Keratinocyte (primary cell): ENCODE measurements around the gene CAPN14. TPM values are rescaled to one million over a fixed set of nuclear protein-coding genes. Genes with fewer than 3 reads are reported as not detected.
A peak's percentile ranks its signal among the peaks of the same experiment; 100 is the strongest.

ENCODE experiments used
- DNase-seq: peaks from one replicate; pipeline ENCODE4 v3.0.0-alpha.2; 2011; ENCODE audit warnings: low read depth, missing footprints, low spot score
- FAIRE-seq: peaks from 2 replicates; lab custom pipeline; 2011; peaks lifted over from hg19 to GRCh38; lab: Jason Lieb, UNC
- H2AFZ ChIP-seq: 2 replicates; pipeline ENCODE4 v1.6.0; 2012; ENCODE audit warnings: low read length, control low read depth, inconsistent platforms; ENCODE audit not compliant: control insufficient read depth
- H3K27ac ChIP-seq: 2 replicates; pipeline ENCODE4 v1.5.1; 2011; ENCODE audit warnings: low read length; ENCODE audit not compliant: control insufficient read depth, insufficient read depth
- H3K27me3 ChIP-seq: 3 replicates; pipeline ENCODE4 v1.6.0; 2011; ENCODE audit warnings: low read length; ENCODE audit not compliant: control insufficient read depth, insufficient read depth; ENCODE audit errors: extremely low read depth
- H3K36me3 ChIP-seq, 2 experiments: 2 replicates in 1 of 2; 3 replicates in 1 of 2; pipeline ENCODE4 v1.5.1; 2011; ENCODE audit warnings: low read length in 2 of 2, mild to moderate bottlenecking in 1 of 2; ENCODE audit not compliant: control insufficient read depth in 2 of 2, insufficient read depth in 2 of 2; ENCODE audit errors: extremely low read depth in 1 of 2
- H3K4me1 ChIP-seq: 3 replicates; pipeline ENCODE4 v1.5.1; 2011; ENCODE audit warnings: low read length; ENCODE audit not compliant: control insufficient read depth, insufficient read depth; ENCODE audit errors: extremely low read depth
- H3K4me2 ChIP-seq: 3 replicates; pipeline ENCODE4 v1.6.0; 2011; ENCODE audit warnings: low read depth, low read length; ENCODE audit not compliant: control insufficient read depth, insufficient read depth; ENCODE audit errors: extremely low read depth
- H3K4me3 ChIP-seq, 3 experiments: fragments of 200-600 bp in 1 of 3; sonication (generic) in 1 of 3; 2 replicates in 2 of 3; 3 replicates in 1 of 3; pipeline ENCODE4 v1.5.1; 2011 to 2016; ENCODE audit warnings: low read length in 3 of 3, mild to moderate bottlenecking in 3 of 3, control low read depth in 2 of 3, inconsistent platforms in 1 of 3, low read depth in 1 of 3, mixed read lengths in 1 of 3, mixed run types in 1 of 3, moderate library complexity in 1 of 3; ENCODE audit not compliant: control insufficient read depth in 2 of 3, insufficient read depth in 2 of 3; ENCODE audit errors: extremely low read depth in 1 of 3
- H3K79me2 ChIP-seq: 2 replicates; pipeline ENCODE4 v1.6.0; 2012; ENCODE audit warnings: low read length; ENCODE audit not compliant: control insufficient read depth, insufficient read depth
- H3K9ac ChIP-seq: 3 replicates; pipeline ENCODE4 v1.6.0; 2011; ENCODE audit warnings: low read length; ENCODE audit not compliant: control insufficient read depth, insufficient read depth; ENCODE audit errors: extremely low read depth
- H3K9me1 ChIP-seq: 3 replicates; pipeline ENCODE4 v1.6.0; 2011; ENCODE audit warnings: low read length; ENCODE audit not compliant: control insufficient read depth, insufficient read depth; ENCODE audit errors: extremely low read depth
- H3K9me3 ChIP-seq: 2 replicates; pipeline ENCODE4 v1.5.1; 2012; ENCODE audit warnings: low read depth, low read length; ENCODE audit not compliant: control insufficient read depth
- H4K20me1 ChIP-seq: 3 replicates; pipeline ENCODE4 v1.6.0; 2011; ENCODE audit warnings: low read length; ENCODE audit not compliant: control insufficient read depth, insufficient read depth; ENCODE audit errors: extremely low read depth
- CTCF ChIP-seq, 3 experiments: IDR thresholded peaks in 1 of 3; conservative IDR thresholded peaks in 1 of 3; optimal IDR thresholded peaks in 1 of 3; 2 replicates in 2 of 3; 3 replicates in 1 of 3; pipeline versions ENCODE3 to v1.5.1; 2011; ENCODE audit warnings: low read length in 3 of 3, mild to moderate bottlenecking in 3 of 3, moderate library complexity in 2 of 3, control low read depth in 1 of 3, inconsistent platforms in 1 of 3; ENCODE audit not compliant: insufficient read depth in 2 of 3; ENCODE audit errors: extremely low read depth in 1 of 3
- EZH2 ChIP-seq: IDR thresholded peaks from one replicate; pipeline ENCODE4 v1.6.1; 2012; ENCODE audit warnings: inconsistent platforms, mild to moderate bottlenecking, low read length, moderate library complexity
- dilution Hi-C: fragments of 300-500 bp; cut with MboI; formaldehyde crosslinking; loops from one replicate; pipeline ENCODE4 v1.7.0; 2020; ENCODE audit warnings: low sequenced_read_pairs; ENCODE audit not compliant: extremely low pct_ligation_motif_present
- polyA plus RNA-seq, 5 experiments: library from polyadenylated mRNA; depleted of rRNA in 3 of 5; stranded (reverse) in 3 of 5; stranded (forward) in 1 of 5; unstranded in 1 of 5; fragments of >200 nt; gene quantifications; 1 replicate in 1 of 5; 2 replicates in 3 of 5; 3 replicates in 1 of 5; pipeline versions ENCODE4 v1.2.1 to v1.2.3, GENCODE V29; 2011 to 2012; ENCODE audit warnings: missing spikeins in 2 of 5, low read depth in 1 of 5, low replicate concordance in 1 of 5

The CAPN14 gene
- polyA plus RNA-seq, 1 donor (not counting 4 experiments of a cell fraction or from before 2014, with no cell fraction given): 1.1 TPM

GRCh38 chr2:31235504-31235902, 18.2 kb upstream of the CAPN14 start:
- no peak for DNase-seq
- H2AFZ ChIP-seq: no peak overlapping the region
- no peak for TF ChIP-seq CTCF (optimal IDR thresholded peaks at IDR 0.05 in 1 of 3, IDR thresholded peaks at IDR 0.05 in 1 of 3, conservative IDR thresholded peaks at IDR 0.05 in 1 of 3; ENCODE audit: extremely low read depth in 1 of 3, insufficient read depth in 2 of 3, low read length in 3 of 3)
- no peak for TF ChIP-seq EZH2
- H3K36me3 ChIP-seq: no peaks in the 10 kb centered on the region
- no peaks in the 10 kb centered on the region for H4K20me1 ChIP-seq
- H3K27ac ChIP-seq: no peak overlapping the region
- dilution Hi-C loops: no loop called here
- H3K9me1 ChIP-seq: no peaks in the 10 kb centered on the region
- no peaks in the 10 kb centered on the region for H3K27me3 ChIP-seq
- FAIRE-seq: peak; percentile 75
- no peak overlapping the region for H3K4me2 ChIP-seq
- no peak overlapping the region for H3K4me3 ChIP-seq
- H3K4me1 ChIP-seq: peaks cover 20% of the 10 kb centered on the region
- no peaks in the 10 kb centered on the region for H3K79me2 ChIP-seq
- H3K9ac ChIP-seq: no peak overlapping the region
- H3K9me3 ChIP-seq: no peaks in the 10 kb centered on the region

- Histone ChIP-seq H3K4me1 (peaks cover 18% of the 10 kb centered on the region), H3K27ac (no peak overlapping the region), H4K20me1 (no peaks in the 10 kb centered on the region), H3K4me2 (peak overlapping the region; percentile 79), H3K27me3 (no peaks in the 10 kb centered on the region), H3K79me2 (no peaks in the 10 kb centered on the region), H2AFZ (no peak overlapping the region), H3K9ac (no peak overlapping the region), H3K9me3 (no peaks in the 10 kb centered on the region), H3K4me3 (peak overlapping the region; percentile 49 to 64 (median 62)), H3K9me1 (no peaks in the 10 kb centered on the region), H3K36me3 (no peaks in the 10 kb centered on the region)
- TF ChIP-seq EZH2 (no peak), CTCF (optimal IDR thresholded peaks at IDR 0.05 in 1 of 3, IDR thresholded peaks at IDR 0.05 in 1 of 3, conservative IDR thresholded peaks at IDR 0.05 in 1 of 3; ENCODE audit: extremely low read depth in 1 of 3, insufficient read depth in 2 of 3, low read length in 3 of 3) (no peak)
- dilution Hi-C loops: no loop called here
- DNase-seq (no peak), FAIRE-seq (no peak)
Measured at GRCh38 chr2:31234683-31235503, 17.6 kb upstream of the CAPN14 start.
